Activated T-helper 17 cell treated with anti-CD3 and anti-CD28 coated beads, Interleukin-2, amount 50 U/mL, for 72 hours (primary cell): ENCODE results near the gene C17orf58. TPM values are rescaled to one million over a fixed set of nuclear protein-coding genes. Genes with fewer than 3 reads are reported as not detected.
A peak's percentile ranks its signal among the peaks of the same experiment; 100 is the strongest.
"Not testable (repeated sequence)": the region's sequence is repeated elsewhere in the genome, so short reads cannot be mapped to it uniquely, and the experiment has no call there.

ENCODE experiments used
- ATAC-seq: fragments of 150-1000 bp; cut with Tn5 transposase; replicated peaks from 2 replicates; pipeline ENCODE4 v1.10.0; 2021; ENCODE audit warnings: mild to moderate bottlenecking, moderate library complexity
- H3K27ac Mint-ChIP-seq: one replicate; pipeline ENCODE4 v1.8.0; 2022; ENCODE audit warnings: mixed read lengths
- H3K27me3 Mint-ChIP-seq: one replicate; pipeline ENCODE4 v1.8.0; 2022; ENCODE audit warnings: mixed read lengths
- H3K36me3 Mint-ChIP-seq: one replicate; pipeline ENCODE4 v1.8.0; 2022; ENCODE audit warnings: low read depth, mild to moderate bottlenecking, mixed read lengths
- H3K4me1 Mint-ChIP-seq: one replicate; pipeline ENCODE4 v1.8.0; 2022; ENCODE audit warnings: mixed read lengths
- H3K4me3 Mint-ChIP-seq: one replicate; pipeline ENCODE4 v1.8.0; 2022; ENCODE audit warnings: mild to moderate bottlenecking, mixed read lengths
- H3K9me3 Mint-ChIP-seq: one replicate; pipeline ENCODE4 v1.8.0; 2022; ENCODE audit warnings: mixed read lengths
- total RNA-seq, 2 donors: library from RNA; stranded (reverse); gene quantifications; one replicate each; pipeline ENCODE4 v1.2.3, GENCODE V29; 2022

The C17orf58 gene
- total RNA-seq, 2 donors from 2014 or later, result 25.9 to 27.3 TPM

DNA sequence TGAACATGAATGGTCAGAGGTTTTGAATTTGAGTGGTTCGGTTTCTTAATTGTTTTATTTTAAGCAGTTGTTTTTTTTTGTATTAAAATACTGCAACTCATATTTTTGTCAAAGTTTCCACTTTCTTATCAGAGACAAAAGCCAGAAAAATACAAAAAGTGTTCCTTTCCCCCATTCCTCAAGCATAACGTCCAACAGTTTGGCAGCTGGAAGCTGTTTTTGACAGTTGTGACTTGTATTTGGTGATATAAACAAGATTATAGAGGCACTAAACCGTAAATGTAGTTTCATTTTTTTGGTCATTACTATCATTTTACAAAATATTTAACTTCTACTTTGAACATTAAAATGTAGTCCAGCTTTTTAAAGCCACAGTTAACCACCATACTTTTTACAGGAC is 36.0 kb downstream of the C17orf58 start:
- Mint-ChIP-seq H3K36me3 (peaks cover 62% of the 10 kb centered on the region), H3K4me1 (peaks cover 12% of the 10 kb centered on the region)
- ATAC-seq, H3K9me3 Mint-ChIP-seq, H3K27ac Mint-ChIP-seq, H3K27me3 Mint-ChIP-seq, H3K4me3 Mint-ChIP-seq: not testable (repeated sequence)

DNA sequence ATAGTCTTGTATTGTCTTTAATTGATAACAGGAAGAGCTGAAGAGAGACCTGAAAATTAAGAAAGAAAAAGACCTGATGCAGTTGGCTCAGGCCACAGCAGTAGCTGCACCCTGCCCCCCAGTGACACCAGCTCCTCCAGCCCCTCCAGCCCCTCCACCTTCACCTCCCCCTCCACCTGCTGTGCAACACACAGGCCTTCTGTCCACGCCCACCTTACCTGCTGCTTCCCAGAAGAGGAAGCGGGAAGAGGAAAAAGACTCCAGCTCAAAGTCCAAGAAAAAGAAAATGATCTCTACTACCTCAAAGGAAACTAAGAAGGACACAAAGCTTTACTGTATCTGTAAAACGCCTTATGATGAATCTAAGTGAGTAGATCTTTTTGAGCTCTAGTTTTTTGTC is 36.8 kb downstream of the C17orf58 start:
- H3K4me1 Mint-ChIP-seq, result peaks cover 12% of the 10 kb centered on the region
- peak overlapping the region; percentile 18 for H3K27ac Mint-ChIP-seq
- H3K9me3 Mint-ChIP-seq, result no peaks in the 10 kb centered on the region
- H3K27me3 Mint-ChIP-seq, result no peaks in the 10 kb centered on the region
- no peak overlapping the region for H3K4me3 Mint-ChIP-seq
- ATAC-seq, result no peak
- peaks cover 62% of the 10 kb centered on the region for H3K36me3 Mint-ChIP-seq

DNA sequence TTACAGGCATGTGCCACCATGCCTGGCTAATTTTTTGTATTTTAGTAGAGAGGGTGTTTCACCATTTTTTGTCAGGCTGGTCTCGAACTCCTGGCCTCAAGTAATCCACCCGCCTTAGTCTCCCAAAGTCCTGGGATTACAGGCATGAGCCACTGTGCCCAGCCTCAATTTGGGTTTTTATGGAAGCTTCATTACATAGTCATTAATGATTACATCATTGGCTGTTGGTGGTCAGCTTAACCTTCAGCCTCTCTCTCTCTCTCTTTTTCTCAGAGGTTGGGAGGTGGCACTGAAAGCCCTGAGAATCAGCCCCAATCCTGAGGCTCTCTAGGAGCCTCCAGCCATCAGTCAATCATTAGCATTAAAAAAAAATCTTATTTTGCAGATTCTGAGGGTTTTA is 45.3 kb downstream of the C17orf58 start:
- no peaks in the 10 kb centered on the region for H3K9me3 Mint-ChIP-seq
- H3K4me3 Mint-ChIP-seq, result no peak overlapping the region
- H3K4me1 Mint-ChIP-seq, result no peaks in the 10 kb centered on the region
- H3K27ac Mint-ChIP-seq, result no peak overlapping the region
- no peaks in the 10 kb centered on the region for H3K27me3 Mint-ChIP-seq
- no peak for ATAC-seq
- H3K36me3 Mint-ChIP-seq, result peaks cover 92% of the 10 kb centered on the region

DNA sequence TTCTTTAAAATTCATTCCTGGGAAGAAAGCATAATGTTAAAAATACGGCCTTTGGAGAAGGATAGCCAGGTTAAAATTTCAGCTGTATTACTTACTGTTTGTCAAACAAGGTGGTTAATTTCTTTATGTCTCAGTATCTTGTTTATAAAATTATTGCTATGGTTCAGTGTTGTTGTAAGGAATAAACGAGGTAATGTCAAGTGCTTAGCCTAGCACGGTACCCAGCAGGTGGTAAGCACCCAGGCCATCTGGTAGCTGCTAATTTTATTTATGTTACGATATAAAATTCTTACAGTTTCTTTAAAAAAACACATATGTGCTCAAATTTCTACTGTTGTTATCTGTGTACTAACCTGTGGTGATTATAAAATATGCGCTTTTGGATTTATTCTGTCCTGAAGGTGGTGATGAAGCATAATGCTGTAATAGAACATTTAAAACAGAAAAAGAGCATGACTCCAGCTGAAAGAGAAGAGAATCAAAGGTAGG is 48.9 kb downstream of the C17orf58 start:
- Mint-ChIP-seq H3K9me3 (no peaks in the 10 kb centered on the region), H3K36me3 (peaks cover 95% of the 10 kb centered on the region), H3K4me3 (no peak overlapping the region), H3K4me1 (no peaks in the 10 kb centered on the region), H3K27ac (no peak overlapping the region), H3K27me3 (no peaks in the 10 kb centered on the region)
- ATAC-seq, result no peak

DNA sequence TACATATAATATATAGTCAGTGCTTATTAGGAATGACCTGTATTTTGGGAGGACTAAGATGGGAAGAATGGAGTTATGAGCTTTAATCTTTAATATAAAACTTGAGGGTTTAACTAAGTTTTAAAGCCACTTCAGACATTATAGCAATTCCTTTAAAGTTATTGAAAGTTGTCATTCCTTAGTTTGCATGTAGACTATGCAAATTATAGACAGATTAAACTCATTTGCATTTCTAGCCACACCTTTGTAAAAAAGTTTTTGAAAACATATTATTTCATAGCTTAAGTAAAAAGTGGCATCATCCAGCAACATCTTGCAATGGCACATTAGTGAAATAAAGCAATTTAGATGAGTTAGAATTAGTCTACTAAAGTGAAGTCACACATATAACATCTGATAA is 49.8 kb downstream of the C17orf58 start:
- Mint-ChIP-seq H3K36me3 (peaks cover 95% of the 10 kb centered on the region), H3K4me3 (no peak overlapping the region), H3K27me3 (no peaks in the 10 kb centered on the region), H3K4me1 (no peaks in the 10 kb centered on the region), H3K9me3 (no peaks in the 10 kb centered on the region), H3K27ac (no peak overlapping the region)
- no peak for ATAC-seq

DNA sequence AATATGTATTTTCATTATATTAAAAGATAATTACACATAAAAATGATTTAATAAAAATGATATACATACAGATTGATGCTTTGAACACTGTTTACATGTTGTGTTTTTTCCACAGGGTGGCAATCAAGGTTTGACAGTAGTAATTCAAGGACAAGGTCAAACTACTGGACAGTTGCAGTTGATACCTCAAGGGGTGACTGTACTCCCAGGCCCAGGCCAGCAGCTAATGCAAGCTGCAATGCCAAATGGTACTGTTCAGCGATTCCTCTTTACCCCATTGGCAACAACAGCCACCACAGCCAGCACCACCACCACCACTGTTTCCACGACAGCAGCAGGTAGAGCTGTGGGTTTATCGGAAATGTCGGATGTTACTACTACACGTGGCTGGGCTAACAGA is 52.2 kb downstream of the C17orf58 start:
- Mint-ChIP-seq H3K27me3 (no peaks in the 10 kb centered on the region), H3K4me3 (no peak overlapping the region), H3K36me3 (peaks cover 96% of the 10 kb centered on the region), H3K4me1 (no peaks in the 10 kb centered on the region), H3K27ac (no peak overlapping the region), H3K9me3 (no peaks in the 10 kb centered on the region)
- no peak for ATAC-seq

DNA sequence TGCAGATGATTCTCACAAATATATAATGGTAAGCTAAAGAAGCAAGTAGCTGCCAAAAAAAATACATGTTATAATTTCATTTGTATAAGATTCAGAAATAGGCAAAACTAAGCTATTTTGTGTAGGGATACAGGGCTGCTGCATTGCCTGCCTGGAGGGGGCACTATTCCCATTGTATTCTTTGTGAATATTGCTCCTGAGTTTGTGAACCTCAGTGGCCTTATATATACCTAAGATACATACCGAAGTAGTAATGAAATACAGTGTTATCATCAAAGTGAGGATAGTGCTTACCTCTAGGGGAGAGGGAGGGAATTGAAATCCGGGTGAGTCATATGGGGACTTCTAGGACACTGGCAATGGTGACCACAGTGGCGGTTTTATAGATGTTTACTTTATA is 53.5 kb downstream of the C17orf58 start:
- Mint-ChIP-seq H3K36me3 (peaks cover 95% of the 10 kb centered on the region), H3K27me3 (no peaks in the 10 kb centered on the region), H3K4me3 (no peak overlapping the region), H3K9me3 (no peaks in the 10 kb centered on the region), H3K4me1 (no peaks in the 10 kb centered on the region), H3K27ac (peak overlapping the region; percentile 7)
- peak; percentile 23 for ATAC-seq

Other genes starting within 250 kb of the C17orf58 start
- 10 to 100 TPM; 73.7 to 86.4 TPM for gene BPTF, start 171.0 kb downstream of the C17orf58 start, total RNA-seq
- gene KPNA2, start 39.3 kb upstream of the C17orf58 start, total RNA-seq, result 100 to 1,000 TPM; 136 to 227 TPM